HG02678 (cell line): ENCODE measurements around the gene RASA2.

Experiments
- ATAC-seq: cut with Tn5 transposase; IDR thresholded peaks from one replicate; pipeline ENCODE4 v1.9.1; 2021; ENCODE audit warnings: mild to moderate bottlenecking, moderate library complexity; ENCODE audit not compliant: unreplicated experiment

Gene RASA2

DNA sequence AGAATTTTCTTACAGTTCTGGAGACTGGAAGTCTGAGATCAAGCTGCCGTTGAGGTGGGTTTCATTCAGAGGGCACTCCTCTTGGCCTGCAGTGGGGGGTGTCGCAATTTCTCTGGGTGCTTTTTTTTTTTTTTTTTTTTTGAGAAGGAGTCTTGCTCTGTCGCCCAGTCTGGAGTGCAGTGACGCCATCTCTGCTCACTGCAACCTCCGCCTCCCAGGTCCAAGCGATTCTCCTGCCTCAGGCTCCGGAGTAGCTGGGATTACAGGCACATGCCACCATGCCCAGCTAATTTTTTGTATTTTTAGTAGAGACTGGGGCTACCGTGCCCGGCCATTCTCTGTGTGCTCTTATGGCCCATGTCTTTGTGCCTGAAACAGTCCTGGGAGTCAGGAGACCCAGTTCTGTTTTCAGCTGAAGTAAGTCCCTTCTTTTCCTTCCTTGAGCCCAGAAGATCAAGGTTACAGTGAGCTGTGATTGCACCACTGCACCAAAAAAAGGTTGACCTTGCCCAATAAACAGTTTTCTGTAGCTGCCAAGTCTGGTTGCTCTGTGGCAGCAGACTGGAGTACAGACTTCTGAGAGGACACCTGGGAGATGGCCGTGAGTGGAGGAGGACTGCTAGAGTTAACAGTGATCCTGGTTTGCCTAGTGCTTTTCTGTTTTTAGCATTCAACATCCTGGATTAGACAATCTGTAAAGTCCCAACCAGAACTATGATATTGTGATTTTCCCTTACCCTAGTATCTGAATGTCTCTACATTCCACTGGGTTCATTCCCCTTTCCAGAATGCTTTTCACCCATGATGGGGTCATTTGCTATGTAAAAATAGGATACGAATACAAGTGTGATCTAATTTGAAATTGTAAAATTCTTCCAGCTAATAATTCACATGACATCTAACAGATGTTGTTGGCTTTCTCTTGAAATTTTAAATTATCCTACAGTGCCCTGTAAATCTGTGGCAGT is 174.7 kb downstream of the RASA2 start:
- ATAC-seq = no peak

- ATAC-seq = no peak
Observed at GRCh38 chr3:141663993-141664392, 177.2 kb downstream of the RASA2 start.
